A375 (cell line): ENCODE results near the gene PCDH18. TPM values are rescaled to one million over a fixed set of nuclear protein-coding genes. Genes with fewer than 3 reads are reported as not detected.

Source experiments
- total RNA-seq: library from RNA; depleted of rRNA; stranded (reverse); fragments of >200 nt; shearing (Covaris generic); gene quantifications from 2 replicates; pipeline ENCODE4 v1.2.3, GENCODE V29; 2014; rRNA removed

Gene PCDH18, protein sequence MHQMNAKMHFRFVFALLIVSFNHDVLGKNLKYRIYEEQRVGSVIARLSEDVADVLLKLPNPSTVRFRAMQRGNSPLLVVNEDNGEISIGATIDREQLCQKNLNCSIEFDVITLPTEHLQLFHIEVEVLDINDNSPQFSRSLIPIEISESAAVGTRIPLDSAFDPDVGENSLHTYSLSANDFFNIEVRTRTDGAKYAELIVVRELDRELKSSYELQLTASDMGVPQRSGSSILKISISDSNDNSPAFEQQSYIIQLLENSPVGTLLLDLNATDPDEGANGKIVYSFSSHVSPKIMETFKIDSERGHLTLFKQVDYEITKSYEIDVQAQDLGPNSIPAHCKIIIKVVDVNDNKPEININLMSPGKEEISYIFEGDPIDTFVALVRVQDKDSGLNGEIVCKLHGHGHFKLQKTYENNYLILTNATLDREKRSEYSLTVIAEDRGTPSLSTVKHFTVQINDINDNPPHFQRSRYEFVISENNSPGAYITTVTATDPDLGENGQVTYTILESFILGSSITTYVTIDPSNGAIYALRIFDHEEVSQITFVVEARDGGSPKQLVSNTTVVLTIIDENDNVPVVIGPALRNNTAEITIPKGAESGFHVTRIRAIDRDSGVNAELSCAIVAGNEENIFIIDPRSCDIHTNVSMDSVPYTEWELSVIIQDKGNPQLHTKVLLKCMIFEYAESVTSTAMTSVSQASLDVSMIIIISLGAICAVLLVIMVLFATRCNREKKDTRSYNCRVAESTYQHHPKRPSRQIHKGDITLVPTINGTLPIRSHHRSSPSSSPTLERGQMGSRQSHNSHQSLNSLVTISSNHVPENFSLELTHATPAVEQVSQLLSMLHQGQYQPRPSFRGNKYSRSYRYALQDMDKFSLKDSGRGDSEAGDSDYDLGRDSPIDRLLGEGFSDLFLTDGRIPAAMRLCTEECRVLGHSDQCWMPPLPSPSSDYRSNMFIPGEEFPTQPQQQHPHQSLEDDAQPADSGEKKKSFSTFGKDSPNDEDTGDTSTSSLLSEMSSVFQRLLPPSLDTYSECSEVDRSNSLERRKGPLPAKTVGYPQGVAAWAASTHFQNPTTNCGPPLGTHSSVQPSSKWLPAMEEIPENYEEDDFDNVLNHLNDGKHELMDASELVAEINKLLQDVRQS
- total RNA-seq, result 0.96 and 1.6 TPM in 2 replicates

DNA sequence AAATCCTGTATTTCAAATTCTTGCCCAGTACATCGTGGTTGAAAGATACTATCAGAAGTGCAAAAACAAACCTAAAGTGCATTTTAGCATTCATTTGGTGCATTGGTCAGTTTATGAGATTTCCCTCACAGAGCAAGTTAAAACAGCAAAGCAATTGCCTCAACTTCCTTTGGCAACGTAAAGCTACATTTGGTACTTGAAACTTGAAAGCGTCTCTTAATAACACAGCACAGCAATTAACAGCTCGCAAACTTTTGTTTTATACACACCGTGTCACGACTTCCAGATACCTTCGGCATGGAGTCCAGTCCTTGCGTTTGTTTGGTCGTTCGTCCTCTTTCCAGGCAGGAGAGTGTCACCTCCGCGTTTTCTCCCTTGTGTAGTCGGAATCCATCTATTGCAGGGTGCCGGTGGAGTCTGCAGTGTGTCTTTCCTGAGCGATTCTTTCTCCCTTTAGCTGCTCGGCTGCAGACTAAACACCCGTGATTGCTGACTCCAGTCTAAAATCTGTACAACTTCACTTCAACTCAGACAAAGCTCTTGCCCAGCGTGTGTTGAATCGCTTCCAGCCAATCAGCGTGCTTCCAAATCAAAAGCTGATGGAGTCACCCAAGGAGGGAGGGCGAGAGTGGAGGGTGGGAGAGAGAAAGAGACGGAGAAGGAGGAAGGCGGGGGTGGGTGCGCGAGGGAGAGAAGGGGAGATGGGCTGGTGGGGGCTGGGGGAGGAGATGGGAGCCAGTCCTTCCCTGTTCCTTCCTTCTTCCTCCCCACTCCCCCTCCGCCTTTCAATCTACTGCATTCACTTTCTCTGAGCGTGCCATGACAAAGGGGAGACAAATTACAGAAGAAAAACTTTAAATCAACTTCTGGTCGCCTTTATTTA, at the start of gene PCDH18:
PCDH18 (minus strand) TSS at position 509 of the 883 bp plus-strand sequence; CDS start at position 103, 406 bp downstream.

